Sigmoid colon (tissue), 7 donors: ENCODE data around the gene SLC29A4. TPM values are rescaled to one million over a fixed set of nuclear protein-coding genes. Genes with fewer than 3 reads are reported as not detected.
"Not testable (repeated sequence)": the region's sequence is repeated elsewhere in the genome, so short reads cannot be mapped to it uniquely, and the experiment has no call there.

Experiments used
- DNase-seq: peaks from one replicate; pipeline ENCODE4 v3.0.0-alpha.2; 2019
- H3K27ac ChIP-seq, 4 donors: fragments of 200-600 bp; sonication (generic); one replicate each; pipeline ENCODE4 v1.5.1; 2016 to 2019; ENCODE audit warnings: mild to moderate bottlenecking in 1 of 4
- H3K27me3 ChIP-seq, 3 donors: fragments of 200-600 bp; sonication (generic); one replicate each; pipeline ENCODE4 v1.5.1; 2019; ENCODE audit warnings: mild to moderate bottlenecking in 1 of 3
- H3K36me3 ChIP-seq, 4 donors: fragments of 200-600 bp; sonication (generic); one replicate each; pipeline ENCODE4 v1.5.1; 2016 to 2019
- H3K4me1 ChIP-seq, 4 donors: fragments of 200-600 bp; sonication (generic); one replicate each; pipeline ENCODE4 v1.5.1; 2017 to 2019
- H3K4me3 ChIP-seq, 4 donors: fragments of 200-600 bp; sonication (generic); one replicate each; pipeline ENCODE4 v1.5.1; 2017 to 2019; ENCODE audit warnings: mild to moderate bottlenecking in 2 of 4, moderate library complexity in 1 of 4
- H3K9me3 ChIP-seq, 4 donors: fragments of 200-600 bp in 3 of 4; sonication (generic) in 3 of 4; one replicate each; pipeline versions ENCODE4 v1.5.1 to v1.6.1; 2013 to 2019
- EP300 ChIP-seq, 4 donors: sonication (generic); formaldehyde crosslinking; IDR thresholded peaks; one replicate each; pipeline ENCODE4 v1.6.1; 2017; ENCODE audit warnings: antibody characterized with exemption in 4 of 4
- POLR2A ChIP-seq, 2 donors: fragments of 450-650 bp; IDR thresholded peaks; one replicate each; pipeline ENCODE4 v1.6.1; 2016; ENCODE audit warnings: antibody characterized with exemption in 2 of 2, mild to moderate bottlenecking in 2 of 2, moderate library complexity in 2 of 2
- POLR2AphosphoS5 ChIP-seq, 4 donors: sonication (generic); formaldehyde crosslinking; IDR thresholded peaks; one replicate each; pipeline ENCODE4 v1.6.1; 2017; ENCODE audit warnings: antibody characterized with exemption in 4 of 4
- WGBS, 2 donors: extraction: QIAGEN DNeasy Blood & Tissue Kit; methylation state at CpG; one replicate each; pipeline ENCODE4 v1.1.7; 2013; 5-methylcytosine and 5-hydroxymethylcytosine counted together
- intact Hi-C: fragments of 100-400 bp; cut with DNase I; formaldehyde crosslinking; loops from one replicate; pipeline ENCODE4 v1.15.1; 2023
- polyA plus RNA-seq, 3 donors: library from polyadenylated mRNA; stranded (reverse); fragments of 200-250 nt; gene quantifications; one replicate each; pipeline ENCODE4 v1.2.3, GENCODE V29; 2013
- total RNA-seq, 4 donors: library from RNA; depleted of rRNA; stranded (reverse); fragments of >200 nt; gene quantifications; one replicate each; pipeline ENCODE4 v1.1.0, GENCODE V29; 2016
- TF ChIP-seq, protein P1 (sequence below), 4 experiments: fragments of 450-650 bp in 3 of 4; fragments of 200-600 bp in 1 of 4; IDR thresholded peaks; one replicate each; pipeline ENCODE4 v1.5.1; 2016 to 2019; ENCODE audit warnings: antibody characterized with exemption in 4 of 4, mild to moderate bottlenecking in 3 of 4, moderate library complexity in 2 of 4
- donor health status: healthy with polysubstance abuse.
- donor health status: Bipolar disorder and iron deficiency.
- donor health status: healthy.

The SLC29A4 gene
- total and polyA plus RNA-seq, 7 donors, result 0.33 to 5.6 (median 1.8) TPM

DNA sequence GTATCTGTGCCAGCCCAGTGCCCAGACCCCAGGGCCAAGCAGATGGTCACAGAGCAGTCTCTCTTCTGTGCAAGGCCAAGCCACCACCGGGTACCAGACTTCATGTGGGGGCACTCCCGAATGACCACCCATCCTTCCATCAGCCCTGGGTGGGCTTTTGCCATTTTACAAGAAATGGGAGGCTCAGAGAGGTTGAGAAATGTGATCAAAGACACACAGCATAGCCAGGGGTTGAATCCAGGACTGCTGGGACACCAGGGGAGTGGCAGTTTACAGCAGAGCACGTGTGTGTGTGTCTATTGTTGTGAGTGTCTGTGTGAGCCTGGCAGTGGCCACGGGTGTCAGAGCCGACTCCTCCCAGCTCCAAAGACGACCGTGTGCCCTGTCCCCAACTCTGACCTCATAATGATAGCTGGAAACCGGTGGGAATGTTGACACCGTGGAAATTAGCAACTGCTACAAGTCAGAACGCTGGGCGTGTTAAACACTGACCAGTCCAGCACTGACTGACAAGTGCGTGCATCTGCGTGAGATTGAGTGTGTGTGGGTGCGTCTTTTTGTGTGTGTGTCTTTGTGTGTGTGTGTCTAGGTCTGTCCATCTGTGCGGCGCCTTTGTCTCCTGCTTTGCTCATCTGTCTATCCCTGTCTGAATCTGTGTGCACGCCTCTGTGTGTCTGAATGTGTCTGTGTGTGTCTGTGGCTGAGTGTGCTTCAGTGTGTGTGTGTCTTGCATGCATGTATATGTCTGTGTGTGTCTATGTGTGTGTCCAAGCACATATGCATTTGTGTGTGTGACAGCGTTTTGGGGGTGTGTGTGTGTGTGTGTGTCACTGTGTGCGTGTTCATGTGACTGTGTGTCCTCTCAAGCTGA lies 17.2 kb upstream of the SLC29A4 start:
- TF ChIP-seq EP300 (IDR thresholded peaks at IDR 0.05) (no peak), POLR2A (IDR thresholded peaks at IDR 0.05) (no peak), POLR2AphosphoS5 (IDR thresholded peaks at IDR 0.05) (no peak)
- TF ChIP-seq, protein P1, sequence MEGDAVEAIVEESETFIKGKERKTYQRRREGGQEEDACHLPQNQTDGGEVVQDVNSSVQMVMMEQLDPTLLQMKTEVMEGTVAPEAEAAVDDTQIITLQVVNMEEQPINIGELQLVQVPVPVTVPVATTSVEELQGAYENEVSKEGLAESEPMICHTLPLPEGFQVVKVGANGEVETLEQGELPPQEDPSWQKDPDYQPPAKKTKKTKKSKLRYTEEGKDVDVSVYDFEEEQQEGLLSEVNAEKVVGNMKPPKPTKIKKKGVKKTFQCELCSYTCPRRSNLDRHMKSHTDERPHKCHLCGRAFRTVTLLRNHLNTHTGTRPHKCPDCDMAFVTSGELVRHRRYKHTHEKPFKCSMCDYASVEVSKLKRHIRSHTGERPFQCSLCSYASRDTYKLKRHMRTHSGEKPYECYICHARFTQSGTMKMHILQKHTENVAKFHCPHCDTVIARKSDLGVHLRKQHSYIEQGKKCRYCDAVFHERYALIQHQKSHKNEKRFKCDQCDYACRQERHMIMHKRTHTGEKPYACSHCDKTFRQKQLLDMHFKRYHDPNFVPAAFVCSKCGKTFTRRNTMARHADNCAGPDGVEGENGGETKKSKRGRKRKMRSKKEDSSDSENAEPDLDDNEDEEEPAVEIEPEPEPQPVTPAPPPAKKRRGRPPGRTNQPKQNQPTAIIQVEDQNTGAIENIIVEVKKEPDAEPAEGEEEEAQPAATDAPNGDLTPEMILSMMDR (IDR thresholded peaks at IDR 0.05), result no peak
- intact Hi-C loops, result no loop called here
- Histone ChIP-seq H3K27ac (no peak overlapping the region), H3K9me3 (no peaks in the 10 kb centered on the region), H3K36me3 (no peaks in the 10 kb centered on the region), H3K27me3 (no peaks in the 10 kb centered on the region), H3K4me3 (no peak overlapping the region), H3K4me1 (no peaks in the 10 kb centered on the region)
- no peak for DNase-seq
- WGBS, 2 donors, result 37 to 71% methylated on average over 19 of the region's 19 CpGs

DNA sequence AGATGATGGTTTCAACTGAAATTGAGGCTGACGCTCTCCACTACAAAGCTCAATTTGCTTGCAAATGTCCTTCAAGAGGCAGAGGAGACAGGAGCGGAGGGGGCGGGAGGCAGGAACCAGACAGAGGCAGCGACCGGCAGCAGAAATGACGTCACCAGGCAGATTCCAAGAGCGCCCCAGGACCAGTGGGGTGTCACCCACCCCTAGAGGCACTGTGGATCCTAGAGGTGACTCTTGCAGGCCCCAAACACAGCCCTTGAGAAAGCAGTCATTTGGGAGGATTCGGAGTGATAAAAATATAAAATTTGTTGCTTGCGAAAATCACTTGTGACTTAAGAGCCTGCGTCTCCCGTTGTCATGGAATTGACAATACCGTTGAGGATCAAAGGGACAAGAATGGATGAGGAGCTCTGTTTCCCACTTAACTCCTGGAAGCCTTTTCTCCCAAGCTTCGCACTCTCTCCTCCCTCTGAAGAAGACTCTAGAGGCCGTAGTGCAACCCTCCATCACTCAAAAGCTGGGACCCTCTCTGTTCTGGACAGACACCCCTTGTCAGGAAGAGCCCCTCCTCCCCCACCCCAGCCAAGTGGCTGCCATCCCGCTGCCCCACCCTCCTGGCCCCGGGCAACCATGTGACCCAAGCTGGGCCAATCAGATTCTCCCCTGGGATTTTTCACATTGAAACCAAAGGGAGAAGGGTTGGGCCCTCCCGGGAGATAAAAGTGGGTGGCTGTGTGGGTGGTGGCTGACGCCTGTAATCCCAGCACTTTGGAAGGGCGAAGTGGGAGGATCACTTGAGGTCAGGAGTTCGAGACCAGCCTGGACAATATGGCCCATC lies 16.3 kb upstream of the SLC29A4 start:
- TF ChIP-seq POLR2A (IDR thresholded peaks at IDR 0.05) (no peak), POLR2AphosphoS5 (IDR thresholded peaks at IDR 0.05) (no peak)
- Histone ChIP-seq H3K9me3 (no peaks in the 10 kb centered on the region), H3K27me3 (no peaks in the 10 kb centered on the region), H3K36me3 (no peaks in the 10 kb centered on the region), H3K4me3 (no peak overlapping the region), H3K4me1 (no peaks in the 10 kb centered on the region), H3K27ac (no peak overlapping the region)
- intact Hi-C loops, result no loop called here
- no peak for DNase-seq
- 73 to 76% methylated on average over 20 of the region's 20 CpGs for WGBS, 2 donors

DNA sequence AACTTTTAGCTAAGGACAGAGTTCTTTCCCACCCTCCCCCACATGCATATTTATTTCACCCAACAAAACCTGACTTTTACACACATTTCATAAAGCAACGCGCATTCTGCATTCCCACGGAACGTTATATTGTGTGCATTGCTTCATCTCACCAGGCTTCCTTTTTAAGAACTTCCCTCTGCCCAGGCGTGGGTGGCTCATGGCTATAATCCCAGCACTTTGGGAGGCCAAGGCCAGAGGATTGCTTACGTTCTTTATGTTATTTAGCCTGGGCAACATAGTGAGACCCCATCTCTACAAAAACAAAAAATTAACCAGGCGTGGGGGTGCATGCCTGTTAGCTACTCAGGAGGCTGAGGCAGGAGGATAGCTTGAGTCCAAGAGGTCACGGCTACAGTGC lies 14.9 kb upstream of the SLC29A4 start:
- H3K27ac ChIP-seq, intact Hi-C loops, H3K27me3 ChIP-seq, H3K36me3 ChIP-seq, H3K4me1 ChIP-seq, H3K9me3 ChIP-seq, DNase-seq, H3K4me3 ChIP-seq: not testable (repeated sequence)
- 82 to 86% methylated on average over 8 of the region's 8 CpGs for WGBS, 2 donors

DNA sequence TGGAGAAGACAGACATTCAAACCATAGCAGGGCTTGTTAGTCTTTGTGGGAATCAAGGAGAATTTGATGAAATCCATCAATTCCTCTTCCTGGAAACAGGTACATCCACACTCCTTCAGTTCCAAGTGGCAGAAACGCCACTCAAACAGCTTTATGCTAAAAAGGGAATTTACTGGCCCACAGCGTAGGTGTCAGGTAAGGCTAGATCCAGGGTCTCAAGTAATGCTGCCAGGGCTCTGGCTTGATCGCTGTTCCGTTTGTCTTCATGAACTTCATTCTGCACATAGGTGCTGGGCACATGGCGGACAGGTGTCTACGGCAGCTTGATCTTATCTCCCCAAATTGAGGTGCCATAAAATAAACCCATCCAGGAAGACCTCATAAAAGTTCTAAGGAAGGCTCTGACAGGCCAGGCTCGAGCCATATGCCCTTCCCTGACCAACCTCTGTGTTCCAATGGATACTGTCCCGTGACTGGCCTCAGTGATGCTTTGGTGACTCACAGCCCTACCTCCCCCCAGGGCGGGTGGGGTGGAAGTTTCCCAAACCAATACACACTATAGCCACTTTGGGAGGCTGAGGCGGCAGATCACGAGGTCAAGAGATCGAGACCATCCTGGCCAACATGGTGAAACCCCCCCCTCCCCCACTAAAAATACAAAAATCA lies 12.6 kb upstream of the SLC29A4 start:
- H3K36me3 ChIP-seq, DNase-seq, H3K4me3 ChIP-seq, H3K27me3 ChIP-seq, H3K27ac ChIP-seq, H3K4me1 ChIP-seq, H3K9me3 ChIP-seq, intact Hi-C loops: not testable (repeated sequence)
- 17 to 57% methylated on average over 12 of the region's 12 CpGs for WGBS, 2 donors

DNA sequence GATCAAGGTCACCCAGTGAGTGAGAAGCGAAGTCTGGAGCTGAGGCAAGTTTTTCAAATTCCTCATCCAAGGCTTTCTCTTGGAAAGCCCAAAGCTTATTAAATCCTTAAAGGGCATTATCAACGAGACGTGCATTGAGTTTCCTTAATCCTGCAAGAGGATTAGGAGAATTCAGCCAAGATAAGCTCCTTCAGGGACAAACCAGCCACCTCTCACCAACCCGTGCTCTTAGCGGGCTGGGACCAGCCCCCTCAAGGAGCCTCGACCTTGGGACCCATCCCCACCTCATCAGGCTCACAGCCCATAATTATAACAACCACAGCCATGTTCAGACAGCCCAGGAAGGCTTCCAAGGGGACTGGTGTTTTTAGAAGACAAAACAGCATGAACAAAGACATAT lies 12.0 kb upstream of the SLC29A4 start:
- Histone ChIP-seq H3K9me3 (no peaks in the 10 kb centered on the region), H3K4me1 (peaks cover 0 to 12% (median 11%) of the 10 kb centered on the region in 4 donors), H3K4me3 (no peak overlapping the region), H3K36me3 (no peaks in the 10 kb centered on the region), H3K27me3 (no peaks in the 10 kb centered on the region), H3K27ac (no peak overlapping the region)
- DNase-seq, result no peak
- intact Hi-C loops, result no loop called here
- no peak for TF ChIP-seq POLR2A (IDR thresholded peaks at IDR 0.05)
- no peak for TF ChIP-seq EP300 (IDR thresholded peaks at IDR 0.05)
- TF ChIP-seq, protein P1 (IDR thresholded peaks at IDR 0.05), result no peak
- TF ChIP-seq POLR2AphosphoS5 (IDR thresholded peaks at IDR 0.05), result no peak
- 11 to 38% methylated on average over 6 of the region's 6 CpGs for WGBS, 2 donors

DNA sequence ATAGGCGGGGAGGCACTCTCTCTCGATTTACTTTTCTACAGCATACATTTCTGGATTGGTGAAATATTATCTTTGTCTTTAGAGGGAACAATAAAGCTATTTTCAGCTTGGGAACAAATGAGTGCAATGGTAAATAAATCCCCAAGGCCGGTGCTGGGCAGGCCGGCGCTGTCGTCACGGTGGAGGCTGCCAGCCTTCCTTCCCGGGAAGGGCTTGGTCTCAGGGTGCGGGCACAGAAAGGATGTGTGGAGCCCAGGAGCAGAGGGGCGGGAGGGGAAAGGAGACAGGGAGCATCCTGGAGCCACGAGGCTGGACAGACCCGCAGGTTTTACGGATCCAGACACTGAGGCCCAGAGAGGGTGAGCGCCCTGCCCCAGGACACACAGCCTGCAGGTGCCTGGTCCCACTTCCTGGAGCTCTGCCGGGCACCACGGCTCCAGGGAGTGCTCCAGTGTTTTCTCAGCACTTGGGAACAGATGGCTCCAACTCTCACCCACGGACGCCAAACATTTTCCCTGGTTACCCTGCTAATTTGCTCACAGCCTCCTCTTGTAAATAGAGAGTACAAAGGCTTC lies 8.8 kb upstream of the SLC29A4 start:
- DNase-seq, intact Hi-C loops, H3K27me3 ChIP-seq, H3K36me3 ChIP-seq, H3K4me3 ChIP-seq, H3K9me3 ChIP-seq: not testable (repeated sequence)
- Histone ChIP-seq H3K4me1 (peaks cover 0 to 13% (median 11%) of the 10 kb centered on the region in 4 donors), H3K27ac (peak overlapping the region in 1 of 4 donors; percentile 49)
- WGBS, 2 donors, result 15 to 58% methylated on average over 18 of the region's 18 CpGs
